HepG2 (cell line): ENCODE data around the gene SIT1. TPM values are rescaled to one million over a fixed set of nuclear protein-coding genes. Genes with fewer than 3 reads are reported as not detected.

Source experiments
- ARNT ChIP-seq: fragments of 450-650 bp; IDR thresholded peaks from 2 replicates; pipeline ENCODE4 v1.6.1; 2017
- CBX1 ChIP-seq: IDR thresholded peaks from one replicate; pipeline ENCODE4 v1.6.1; 2016; ENCODE audit warnings: antibody characterized with exemption, low read depth
- FOXP1 ChIP-seq, 2 experiments: fragments of 450-650 bp in 1 of 2; IDR thresholded peaks; 2 replicates each; pipeline ENCODE4 v1.6.1; 2017 to 2018; ENCODE audit warnings: antibody characterized with exemption in 1 of 2
- KDM5A ChIP-seq: fragments of 200-600 bp; sonication (generic); IDR thresholded peaks from 2 replicates; pipeline ENCODE4 v1.7.0; 2018; ENCODE audit warnings: antibody characterized with exemption, mild to moderate bottlenecking, low read length, borderline replicate concordance
- NFATC3 ChIP-seq: sonication (generic); formaldehyde crosslinking; IDR thresholded peaks from 2 replicates; pipeline ENCODE4 v1.5.1; 2020; ENCODE audit warnings: mild to moderate bottlenecking, missing genetic modification reagents
- NFKBIZ ChIP-seq: IDR thresholded peaks from 2 replicates; pipeline ENCODE4 v1.6.1; 2018; ENCODE audit warnings: missing genetic modification reagents, missing compliant biosample characterization
- SMAD9 ChIP-seq: sonication (generic); formaldehyde crosslinking; IDR thresholded peaks from 2 replicates; pipeline ENCODE4 v1.5.1; 2020; ENCODE audit warnings: mild to moderate bottlenecking, missing genetic modification reagents
- SMARCE1 ChIP-seq: fragments of 450-650 bp; IDR thresholded peaks from 2 replicates; pipeline ENCODE4 v1.6.1; 2017; ENCODE audit warnings: borderline replicate concordance
- SUZ12 ChIP-seq: fragments of 150-350 bp; IDR thresholded peaks from 2 replicates; pipeline ENCODE4 v1.6.1; 2014; ENCODE audit warnings: low read depth, low read length
- ZNF235 ChIP-seq: sonication (generic); formaldehyde crosslinking; IDR thresholded peaks from 2 replicates; pipeline ENCODE4 v1.8.1; 2023; ENCODE audit warnings: mild to moderate bottlenecking, missing genetic modification reagents, borderline replicate concordance
- ZNF260 ChIP-seq: sonication (generic); formaldehyde crosslinking; IDR thresholded peaks from 2 replicates; pipeline ENCODE4 v1.4.0; 2020; ENCODE audit warnings: missing genetic modification reagents, low read depth, mild to moderate bottlenecking, borderline replicate concordance
- ZNF333 ChIP-seq: sonication (generic); formaldehyde crosslinking; IDR thresholded peaks from 2 replicates; pipeline ENCODE4 v1.4.0; 2020; ENCODE audit warnings: mild to moderate bottlenecking, missing genetic modification reagents, borderline replicate concordance
- ZNF441 ChIP-seq: sonication (generic); formaldehyde crosslinking; IDR thresholded peaks from 2 replicates; pipeline ENCODE4 v1.7.0; 2021; ENCODE audit warnings: missing genetic modification reagents, borderline replicate concordance
- polyA plus RNA-seq, 8 experiments: library from polyadenylated mRNA; depleted of rRNA in 3 of 8; stranded (reverse) in 7 of 8; unstranded in 1 of 8; fragments of >200 nt; fragmentation: Illumina TruSeq in 4 of 8; extraction: Trizol in 4 of 8; gene quantifications; 2 replicates each; pipeline versions ENCODE4 v1.2.1 to v1.2.3, GENCODE V29; 2011 to 2016; ENCODE audit warnings: low read depth in 4 of 8, missing spikeins in 1 of 8, mixed read lengths in 1 of 8; ENCODE audit not compliant: insufficient read depth in 1 of 8
- total RNA-seq, 5 experiments: library from RNA; depleted of rRNA; stranded (reverse); fragments of >200 nt; fragmentation: Illumina TruSeq; extraction: Trizol; gene quantifications; 2 replicates each; pipeline ENCODE4 v1.2.3, GENCODE V29; 2016; ENCODE audit warnings: low read depth in 1 of 5
- TF ChIP-seq, protein P1 (sequence below): sonication (generic); formaldehyde crosslinking; IDR thresholded peaks from 2 replicates; pipeline ENCODE4 v1.5.0; 2020; ENCODE audit warnings: mild to moderate bottlenecking, missing genetic modification reagents
- TF ChIP-seq, protein P2 (sequence below): sonication (generic); formaldehyde crosslinking; IDR thresholded peaks from 2 replicates; pipeline ENCODE4 v1.8.1; 2022; ENCODE audit warnings: mild to moderate bottlenecking, missing genetic modification reagents
- TF ChIP-seq, protein P3 (sequence below): sonication (generic); formaldehyde crosslinking; conservative IDR thresholded peaks from 2 replicates; pipeline ENCODE4 v1.5.0; 2020; ENCODE audit warnings: missing genetic modification reagents
- TF ChIP-seq, protein P4 (sequence below): sonication (generic); formaldehyde crosslinking; IDR thresholded peaks from 2 replicates; pipeline ENCODE4 v1.8.1; 2023; ENCODE audit warnings: mild to moderate bottlenecking, moderate library complexity, missing genetic modification reagents
- TF ChIP-seq, protein P5 (sequence below): sonication (generic); IDR thresholded peaks from 2 replicates; pipeline ENCODE4 v1.6.1; 2016; ENCODE audit warnings: low read depth, borderline replicate concordance
- TF ChIP-seq, protein P6 (sequence below): sonication (generic); formaldehyde crosslinking; IDR thresholded peaks from 2 replicates; pipeline ENCODE4 v1.4.0; 2020; ENCODE audit warnings: missing genetic modification reagents, borderline replicate concordance

SIT1 gene
- total and polyA plus RNA-seq, 2 of the 13 experiments (the other 11 are each of a cell fraction or from before 2014, with no cell fraction given): 0.09 to 6.7 TPM

DNA sequence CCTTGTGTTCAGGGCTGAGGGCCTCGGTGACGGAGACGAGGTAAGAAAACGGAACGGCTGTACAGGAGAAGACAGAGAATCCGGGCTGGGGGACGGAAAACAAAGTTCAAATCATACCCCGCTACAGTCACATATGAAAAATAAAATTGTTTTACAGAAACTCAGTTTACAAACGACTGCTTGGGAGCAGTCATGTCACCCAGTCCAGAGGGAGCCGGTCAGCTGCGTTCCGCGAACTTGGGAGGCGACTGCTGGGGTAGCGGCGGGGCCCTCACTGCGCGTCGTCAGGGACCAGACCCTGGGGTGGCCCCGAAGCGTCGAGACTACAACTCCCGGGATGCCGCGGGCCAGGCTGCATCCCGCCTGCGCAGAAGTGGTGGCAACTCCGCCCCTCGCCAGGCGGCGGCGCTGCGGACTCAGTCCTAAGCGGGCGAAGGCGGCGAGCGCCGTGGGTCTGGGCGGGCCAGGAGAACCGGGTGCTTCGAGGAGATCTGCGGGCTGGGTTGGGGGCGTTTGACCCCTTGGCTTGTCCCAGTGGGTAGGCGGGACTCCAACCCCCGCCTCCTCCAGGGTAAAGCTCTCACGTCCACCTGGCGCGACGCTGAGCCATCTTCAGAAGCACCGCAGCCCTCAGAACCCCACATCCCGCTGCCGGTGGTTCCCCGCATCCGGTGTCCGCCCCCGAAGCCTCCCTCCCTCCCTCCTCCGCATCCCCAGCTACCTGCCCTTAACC lies 4.0 kb downstream of the SIT1 start (continued):
- TF ChIP-seq, protein P1, sequence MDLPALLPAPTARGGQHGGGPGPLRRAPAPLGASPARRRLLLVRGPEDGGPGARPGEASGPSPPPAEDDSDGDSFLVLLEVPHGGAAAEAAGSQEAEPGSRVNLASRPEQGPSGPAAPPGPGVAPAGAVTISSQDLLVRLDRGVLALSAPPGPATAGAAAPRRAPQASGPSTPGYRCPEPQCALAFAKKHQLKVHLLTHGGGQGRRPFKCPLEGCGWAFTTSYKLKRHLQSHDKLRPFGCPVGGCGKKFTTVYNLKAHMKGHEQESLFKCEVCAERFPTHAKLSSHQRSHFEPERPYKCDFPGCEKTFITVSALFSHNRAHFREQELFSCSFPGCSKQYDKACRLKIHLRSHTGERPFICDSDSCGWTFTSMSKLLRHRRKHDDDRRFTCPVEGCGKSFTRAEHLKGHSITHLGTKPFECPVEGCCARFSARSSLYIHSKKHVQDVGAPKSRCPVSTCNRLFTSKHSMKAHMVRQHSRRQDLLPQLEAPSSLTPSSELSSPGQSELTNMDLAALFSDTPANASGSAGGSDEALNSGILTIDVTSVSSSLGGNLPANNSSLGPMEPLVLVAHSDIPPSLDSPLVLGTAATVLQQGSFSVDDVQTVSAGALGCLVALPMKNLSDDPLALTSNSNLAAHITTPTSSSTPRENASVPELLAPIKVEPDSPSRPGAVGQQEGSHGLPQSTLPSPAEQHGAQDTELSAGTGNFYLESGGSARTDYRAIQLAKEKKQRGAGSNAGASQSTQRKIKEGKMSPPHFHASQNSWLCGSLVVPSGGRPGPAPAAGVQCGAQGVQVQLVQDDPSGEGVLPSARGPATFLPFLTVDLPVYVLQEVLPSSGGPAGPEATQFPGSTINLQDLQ (CRISPR knock-in tag): no peak
- peak; percentile 77 for TF ChIP-seq KDM5A
- TF ChIP-seq ZNF333: no peak; the same call in 1 of the 2 replicates
- TF ChIP-seq SMARCE1: no peak
- TF ChIP-seq ZNF441 (CRISPR knock-in tag): 0 out of 2 replicates have a peak, but pooled peaks have one; percentile 41
- no peak for TF ChIP-seq FOXP1 (IDR thresholded peaks at IDR 0.05)
- no peak for TF ChIP-seq FOXP1 (CRISPR knock-in tag; IDR thresholded peaks at IDR 0.05)
- peak; percentile 70 for TF ChIP-seq CBX1
- TF ChIP-seq SUZ12: peak; percentile 73
- no peak for TF ChIP-seq ZNF235
- peak; percentile 63 for TF ChIP-seq NFATC3 (CRISPR knock-in tag)
- no peak for TF ChIP-seq ZNF260
- TF ChIP-seq, protein P2, sequence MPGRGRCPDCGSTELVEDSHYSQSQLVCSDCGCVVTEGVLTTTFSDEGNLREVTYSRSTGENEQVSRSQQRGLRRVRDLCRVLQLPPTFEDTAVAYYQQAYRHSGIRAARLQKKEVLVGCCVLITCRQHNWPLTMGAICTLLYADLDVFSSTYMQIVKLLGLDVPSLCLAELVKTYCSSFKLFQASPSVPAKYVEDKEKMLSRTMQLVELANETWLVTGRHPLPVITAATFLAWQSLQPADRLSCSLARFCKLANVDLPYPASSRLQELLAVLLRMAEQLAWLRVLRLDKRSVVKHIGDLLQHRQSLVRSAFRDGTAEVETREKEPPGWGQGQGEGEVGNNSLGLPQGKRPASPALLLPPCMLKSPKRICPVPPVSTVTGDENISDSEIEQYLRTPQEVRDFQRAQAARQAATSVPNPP (CRISPR knock-in tag): peak; percentile 50; the same call in 1 of the 2 replicates
- no peak; the same call in 1 of the 2 replicates for TF ChIP-seq NFKBIZ (CRISPR knock-in tag)
- no peak for TF ChIP-seq ARNT
- TF ChIP-seq, protein P3, sequence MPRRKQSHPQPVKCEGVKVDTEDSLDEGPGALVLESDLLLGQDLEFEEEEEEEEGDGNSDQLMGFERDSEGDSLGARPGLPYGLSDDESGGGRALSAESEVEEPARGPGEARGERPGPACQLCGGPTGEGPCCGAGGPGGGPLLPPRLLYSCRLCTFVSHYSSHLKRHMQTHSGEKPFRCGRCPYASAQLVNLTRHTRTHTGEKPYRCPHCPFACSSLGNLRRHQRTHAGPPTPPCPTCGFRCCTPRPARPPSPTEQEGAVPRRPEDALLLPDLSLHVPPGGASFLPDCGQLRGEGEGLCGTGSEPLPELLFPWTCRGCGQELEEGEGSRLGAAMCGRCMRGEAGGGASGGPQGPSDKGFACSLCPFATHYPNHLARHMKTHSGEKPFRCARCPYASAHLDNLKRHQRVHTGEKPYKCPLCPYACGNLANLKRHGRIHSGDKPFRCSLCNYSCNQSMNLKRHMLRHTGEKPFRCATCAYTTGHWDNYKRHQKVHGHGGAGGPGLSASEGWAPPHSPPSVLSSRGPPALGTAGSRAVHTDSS (CRISPR knock-in tag): no peak
- TF ChIP-seq, protein P4, sequence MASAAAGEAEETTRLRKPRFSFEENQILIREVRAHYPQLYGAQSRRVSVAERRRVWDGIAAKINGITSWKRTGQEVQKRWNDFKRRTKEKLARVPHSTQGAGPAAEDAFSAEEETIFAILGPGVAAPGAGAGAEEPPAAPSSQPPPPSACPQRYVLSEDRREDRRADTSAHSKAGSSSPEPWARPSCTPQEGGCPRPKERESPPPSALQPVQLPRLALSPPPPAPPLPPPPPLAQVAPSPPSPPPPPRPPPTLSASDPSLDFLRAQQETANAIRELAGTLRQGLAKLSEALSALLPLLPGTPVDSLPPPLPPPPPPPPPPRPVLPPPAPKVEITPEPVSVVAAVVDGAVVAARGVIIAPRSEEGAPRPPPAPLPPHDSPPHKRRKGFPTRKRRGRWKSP (CRISPR knock-in tag): peak; percentile 72; the same call in 1 of the 2 replicates
- no peak for TF ChIP-seq SMAD9 (CRISPR knock-in tag)
- TF ChIP-seq, protein P5, sequence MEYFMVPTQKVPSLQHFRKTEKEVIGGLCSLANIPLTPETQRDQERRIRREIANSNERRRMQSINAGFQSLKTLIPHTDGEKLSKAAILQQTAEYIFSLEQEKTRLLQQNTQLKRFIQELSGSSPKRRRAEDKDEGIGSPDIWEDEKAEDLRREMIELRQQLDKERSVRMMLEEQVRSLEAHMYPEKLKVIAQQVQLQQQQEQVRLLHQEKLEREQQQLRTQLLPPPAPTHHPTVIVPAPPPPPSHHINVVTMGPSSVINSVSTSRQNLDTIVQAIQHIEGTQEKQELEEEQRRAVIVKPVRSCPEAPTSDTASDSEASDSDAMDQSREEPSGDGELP: no peak
- TF ChIP-seq, protein P6, sequence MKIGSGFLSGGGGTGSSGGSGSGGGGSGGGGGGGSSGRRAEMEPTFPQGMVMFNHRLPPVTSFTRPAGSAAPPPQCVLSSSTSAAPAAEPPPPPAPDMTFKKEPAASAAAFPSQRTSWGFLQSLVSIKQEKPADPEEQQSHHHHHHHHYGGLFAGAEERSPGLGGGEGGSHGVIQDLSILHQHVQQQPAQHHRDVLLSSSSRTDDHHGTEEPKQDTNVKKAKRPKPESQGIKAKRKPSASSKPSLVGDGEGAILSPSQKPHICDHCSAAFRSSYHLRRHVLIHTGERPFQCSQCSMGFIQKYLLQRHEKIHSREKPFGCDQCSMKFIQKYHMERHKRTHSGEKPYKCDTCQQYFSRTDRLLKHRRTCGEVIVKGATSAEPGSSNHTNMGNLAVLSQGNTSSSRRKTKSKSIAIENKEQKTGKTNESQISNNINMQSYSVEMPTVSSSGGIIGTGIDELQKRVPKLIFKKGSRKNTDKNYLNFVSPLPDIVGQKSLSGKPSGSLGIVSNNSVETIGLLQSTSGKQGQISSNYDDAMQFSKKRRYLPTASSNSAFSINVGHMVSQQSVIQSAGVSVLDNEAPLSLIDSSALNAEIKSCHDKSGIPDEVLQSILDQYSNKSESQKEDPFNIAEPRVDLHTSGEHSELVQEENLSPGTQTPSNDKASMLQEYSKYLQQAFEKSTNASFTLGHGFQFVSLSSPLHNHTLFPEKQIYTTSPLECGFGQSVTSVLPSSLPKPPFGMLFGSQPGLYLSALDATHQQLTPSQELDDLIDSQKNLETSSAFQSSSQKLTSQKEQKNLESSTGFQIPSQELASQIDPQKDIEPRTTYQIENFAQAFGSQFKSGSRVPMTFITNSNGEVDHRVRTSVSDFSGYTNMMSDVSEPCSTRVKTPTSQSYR (CRISPR knock-in tag): no peak
